HepG2 (cell line): ENCODE results near the gene IFI35. TPM values are rescaled to one million over a fixed set of nuclear protein-coding genes. Genes with fewer than 3 reads are reported as not detected.

Source experiments
- CENPT ChIP-seq: sonication (generic); formaldehyde crosslinking; IDR thresholded peaks from 2 replicates; pipeline ENCODE4 v1.8.0; 2022; ENCODE audit warnings: low read depth, mild to moderate bottlenecking, moderate library complexity, missing genetic modification reagents
- GFI1 ChIP-seq: sonication (generic); formaldehyde crosslinking; IDR thresholded peaks from 2 replicates; pipeline ENCODE4 v1.5.0; 2020; ENCODE audit warnings: missing genetic modification reagents, mild to moderate bottlenecking, borderline replicate concordance
- HIC2 ChIP-seq: sonication (generic); formaldehyde crosslinking; IDR thresholded peaks from 2 replicates; pipeline ENCODE4 v1.9.0; 2022; ENCODE audit warnings: low read depth, missing genetic modification reagents
- HNRNPK ChIP-seq: fragments of 200-400 bp; formaldehyde crosslinking; IDR thresholded peaks from 2 replicates; pipeline ENCODE4 v1.6.1; 2018; ENCODE audit warnings: low read length, low read depth, moderate library complexity, mild to moderate bottlenecking; ENCODE audit not compliant: poor library complexity, severe bottlenecking
- JDP2 ChIP-seq: sonication (generic); formaldehyde crosslinking; IDR thresholded peaks from 2 replicates; pipeline ENCODE4 v1.8.1; 2022; ENCODE audit warnings: missing genetic modification reagents, borderline replicate concordance
- KAT7 ChIP-seq: IDR thresholded peaks from 2 replicates; pipeline ENCODE4 v1.6.1; 2018; ENCODE audit warnings: borderline replicate concordance, missing compliant biosample characterization
- PHF20 ChIP-seq: sonication (generic); formaldehyde crosslinking; IDR thresholded peaks from 2 replicates; pipeline ENCODE4 v1.5.0; 2020; ENCODE audit warnings: mild to moderate bottlenecking, missing genetic modification reagents
- RFX5 ChIP-seq: IDR thresholded peaks from 2 replicates; pipeline ENCODE4 v1.6.1; 2011; ENCODE audit warnings: low read depth, low read length, improper control_type of control experiment
- STAT6 ChIP-seq: sonication (generic); formaldehyde crosslinking; IDR thresholded peaks from 2 replicates; pipeline ENCODE4 v1.4.0; 2020; ENCODE audit warnings: missing genetic modification reagents, mild to moderate bottlenecking, borderline replicate concordance
- TFE3 ChIP-seq: IDR thresholded peaks from 2 replicates; pipeline ENCODE4 v1.6.1; 2016
- ZBTB20 ChIP-seq: sonication (generic); formaldehyde crosslinking; IDR thresholded peaks from 2 replicates; pipeline ENCODE4 v1.8.1; 2023; ENCODE audit warnings: missing genetic modification reagents, low read depth, mild to moderate bottlenecking, borderline replicate concordance
- ZNF235 ChIP-seq: sonication (generic); formaldehyde crosslinking; IDR thresholded peaks from 2 replicates; pipeline ENCODE4 v1.8.1; 2023; ENCODE audit warnings: mild to moderate bottlenecking, missing genetic modification reagents, borderline replicate concordance
- ZNF589 ChIP-seq: sonication (generic); formaldehyde crosslinking; conservative IDR thresholded peaks from 2 replicates; pipeline ENCODE4 v1.8.0; 2022; ENCODE audit warnings: mild to moderate bottlenecking, moderate library complexity, missing genetic modification reagents
- ZSCAN25 ChIP-seq: sonication (generic); formaldehyde crosslinking; IDR thresholded peaks from 2 replicates; pipeline ENCODE4 v1.8.0; 2022; ENCODE audit warnings: mild to moderate bottlenecking, missing genetic modification reagents
- ZZZ3 ChIP-seq: sonication (generic); formaldehyde crosslinking; IDR thresholded peaks from 2 replicates; pipeline ENCODE4 v1.4.0; 2020; ENCODE audit warnings: missing genetic modification reagents, mild to moderate bottlenecking, borderline replicate concordance
- polyA plus RNA-seq, 8 experiments: library from polyadenylated mRNA; depleted of rRNA in 3 of 8; stranded (reverse) in 7 of 8; unstranded in 1 of 8; fragments of >200 nt; fragmentation: Illumina TruSeq in 4 of 8; extraction: Trizol in 4 of 8; gene quantifications; 2 replicates each; pipeline versions ENCODE4 v1.2.1 to v1.2.3, GENCODE V29; 2011 to 2016; ENCODE audit warnings: low read depth in 4 of 8, missing spikeins in 1 of 8, mixed read lengths in 1 of 8; ENCODE audit not compliant: insufficient read depth in 1 of 8
- total RNA-seq, 5 experiments: library from RNA; depleted of rRNA; stranded (reverse); fragments of >200 nt; fragmentation: Illumina TruSeq; extraction: Trizol; gene quantifications; 2 replicates each; pipeline ENCODE4 v1.2.3, GENCODE V29; 2016; ENCODE audit warnings: low read depth in 1 of 5
- TF ChIP-seq, protein P1 (sequence below): sonication (generic); formaldehyde crosslinking; IDR thresholded peaks from 2 replicates; pipeline ENCODE4 v1.5.0; 2020; ENCODE audit warnings: missing genetic modification reagents
- TF ChIP-seq, protein P2 (sequence below): IDR thresholded peaks from 2 replicates; pipeline ENCODE4 v1.6.1; 2012; ENCODE audit warnings: inconsistent platforms
- TF ChIP-seq, protein P3 (sequence below): sonication (generic); formaldehyde crosslinking; IDR thresholded peaks from 2 replicates; pipeline ENCODE4 v1.4.0; 2020; ENCODE audit warnings: missing genetic modification reagents

The IFI35 gene
- total and polyA plus RNA-seq, 2 of the 13 experiments (the other 11 are each of a cell fraction or from before 2014, with no cell fraction given): 28.9 to 38.1 TPM

GRCh38 chr17:43024407-43025289, 18.1 kb downstream of the IFI35 start, which contains the start of gene RND2 (continued):
- TF ChIP-seq, protein P1, sequence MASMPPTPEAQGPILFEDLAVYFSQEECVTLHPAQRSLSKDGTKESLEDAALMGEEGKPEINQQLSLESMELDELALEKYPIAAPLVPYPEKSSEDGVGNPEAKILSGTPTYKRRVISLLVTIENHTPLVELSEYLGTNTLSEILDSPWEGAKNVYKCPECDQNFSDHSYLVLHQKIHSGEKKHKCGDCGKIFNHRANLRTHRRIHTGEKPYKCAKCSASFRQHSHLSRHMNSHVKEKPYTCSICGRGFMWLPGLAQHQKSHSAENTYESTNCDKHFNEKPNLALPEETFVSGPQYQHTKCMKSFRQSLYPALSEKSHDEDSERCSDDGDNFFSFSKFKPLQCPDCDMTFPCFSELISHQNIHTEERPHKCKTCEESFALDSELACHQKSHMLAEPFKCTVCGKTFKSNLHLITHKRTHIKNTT (CRISPR knock-in tag): no peak
- TF ChIP-seq ZBTB20 (no peak), STAT6 (CRISPR knock-in tag) (peak; percentile 77; the same call in 1 of the 2 replicates), HNRNPK (no peak), KAT7 (CRISPR knock-in tag) (0 out of 2 replicates have a peak, but pooled peaks have one; percentile 40), PHF20 (peak; percentile 43; the same call in 1 of the 2 replicates), ZNF589 (CRISPR knock-in tag) (peak; percentile 56; the same call in 1 of the 2 replicates), JDP2 (CRISPR knock-in tag) (no peak), ZZZ3 (CRISPR knock-in tag) (no peak), TFE3 (no peak), HIC2 (CRISPR knock-in tag) (no peak), RFX5 (peak; percentile 75), CENPT (CRISPR knock-in tag) (no peak), ZSCAN25 (CRISPR knock-in tag) (no peak), ZNF235 (CRISPR knock-in tag) (no peak), GFI1 (CRISPR knock-in tag) (0 out of 2 replicates have a peak, but pooled peaks have one; percentile 50)
- TF ChIP-seq, protein P2, sequence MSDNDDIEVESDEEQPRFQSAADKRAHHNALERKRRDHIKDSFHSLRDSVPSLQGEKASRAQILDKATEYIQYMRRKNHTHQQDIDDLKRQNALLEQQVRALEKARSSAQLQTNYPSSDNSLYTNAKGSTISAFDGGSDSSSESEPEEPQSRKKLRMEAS: peak; percentile 64; the same call in 1 of the 2 replicates
- TF ChIP-seq, protein P3, sequence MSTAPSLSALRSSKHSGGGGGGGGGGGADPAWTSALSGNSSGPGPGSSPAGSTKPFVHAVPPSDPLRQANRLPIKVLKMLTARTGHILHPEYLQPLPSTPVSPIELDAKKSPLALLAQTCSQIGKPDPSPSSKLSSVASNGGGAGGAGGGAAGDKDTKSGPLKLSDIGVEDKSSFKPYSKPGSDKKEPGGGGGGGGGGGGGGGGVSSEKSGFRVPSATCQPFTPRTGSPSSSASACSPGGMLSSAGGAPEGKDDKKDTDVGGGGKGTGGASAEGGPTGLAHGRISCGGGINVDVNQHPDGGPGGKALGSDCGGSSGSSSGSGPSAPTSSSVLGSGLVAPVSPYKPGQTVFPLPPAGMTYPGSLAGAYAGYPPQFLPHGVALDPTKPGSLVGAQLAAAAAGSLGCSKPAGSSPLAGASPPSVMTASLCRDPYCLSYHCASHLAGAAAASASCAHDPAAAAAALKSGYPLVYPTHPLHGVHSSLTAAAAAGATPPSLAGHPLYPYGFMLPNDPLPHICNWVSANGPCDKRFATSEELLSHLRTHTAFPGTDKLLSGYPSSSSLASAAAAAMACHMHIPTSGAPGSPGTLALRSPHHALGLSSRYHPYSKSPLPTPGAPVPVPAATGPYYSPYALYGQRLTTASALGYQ (CRISPR knock-in tag): no peak
